Subcutaneous preadipocyte (primary cell): Measurements from ENCODE around the gene EEF1B2. TPM values are rescaled to one million over a fixed set of nuclear protein-coding genes. Genes with fewer than 3 reads are reported as not detected.

Experiments used
- small RNA-seq: library from RNA; depleted of rRNA; stranded (forward); fragments of <200 nt; gene quantifications from one replicate; pipeline ENCODE3, GENCODE V24; 2012
- total RNA-seq: library from RNA; depleted of rRNA; stranded (reverse); fragments of >200 nt; gene quantifications from 2 replicates; pipeline ENCODE4 v1.2.3, GENCODE V29; 2012

EEF1B2 gene
- total RNA-seq: 467 and 978 TPM in 2 replicates

GRCh38 chr2:206159346-206160124, at the start of gene EEF1B2, which contains the start of gene NDUFS1:
EEF1B2 (plus strand) TSS chr2:206159895; CDS start chr2:206159980, 85 bp downstream.
NDUFS1 (minus strand) TSS chr2:206159444; CDS start chr2:206153678, 5,766 bp downstream.

Small RNAs within 50 kb of the gene (small RNA-seq; reads per million reads assigned to genes)
- gene RF00134 (not detected), gene RF02271 (not detected), gene SNORA41 (not detected), gene SNORD51 (0.11 reads per million)

Other genes starting within 250 kb of the EEF1B2 start
- gene INO80D, start 73.7 kb upstream of the EEF1B2 start, total RNA-seq: 6.6 and 7.6 TPM in 2 replicates
- gene NDUFS1, start 451 bp upstream of the EEF1B2 start, total RNA-seq: 83.0 and 95.2 TPM in 2 replicates
- 6.6 and 7.0 TPM in 2 replicates for gene ZDBF2, start 114.8 kb downstream of the EEF1B2 start, total RNA-seq